ENCODE results near the gene CADPS. TPM values are rescaled to one million over a fixed set of nuclear protein-coding genes. Genes with fewer than 3 reads are reported as not detected.

Gene CADPS
- total and polyA plus RNA-seq, 9 of the 15 experiments (the other 6 are each of a cell fraction or from before 2014, with no cell fraction given) = not detected

GRCh38 chr3:62454916-62455315 lies 420.3 kb downstream of the CADPS start:
- no peak for DNase-seq (ENCODE audit: extremely low read depth in 1 of 4, low spot score in 3 of 4)
- Histone ChIP-seq H2AFZ (ENCODE audit: low read depth, low read length) (no peak overlapping the region), H3K9ac (ENCODE audit: insufficient read depth in 1 of 2, low read depth in 2 of 2, low read length in 2 of 2) (no peak overlapping the region), H3K9me3 (replicated peaks; ENCODE audit: control insufficient read depth, insufficient read depth, low read depth, low read length) (no peaks in the 10 kb centered on the region), H3K27me3 (ENCODE audit: control insufficient read depth in 2 of 2, insufficient read depth in 2 of 2, low read length in 2 of 2) (no peaks in the 10 kb centered on the region), H3K4me2 (ENCODE audit: insufficient read depth, low read length) (no peak overlapping the region), H3K36me3 (ENCODE audit: control insufficient read depth, insufficient read depth, low read length) (no peaks in the 10 kb centered on the region), H3K9me1 (ENCODE audit: control insufficient read depth, insufficient read depth, low read length) (no peaks in the 10 kb centered on the region), H3K4me1 (replicated peaks in 1 of 2; ENCODE audit: control insufficient read depth in 2 of 2, insufficient read depth in 2 of 2, low read length in 2 of 2) (no peaks in the 10 kb centered on the region), H3K79me2 (ENCODE audit: control insufficient read depth, insufficient read depth, low read length) (no peaks in the 10 kb centered on the region), H4K20me1 (replicated peaks; ENCODE audit: control insufficient read depth, insufficient read depth, low read length) (no peaks in the 10 kb centered on the region), H3K4me3 (no peak overlapping the region), H3K27ac (ENCODE audit: extremely low read depth, low read depth, low read length) (no peak overlapping the region)
- no peak for ATAC-seq
- WGBS (ENCODE audit: insufficient coverage, low coverage, missing lambda C conversion rate) = 0% methylated on average over 2 of the region's 4 CpGs
- ChIA-PET CTCF (ENCODE audit: low intra/inter-chr PET ratio) (no interaction called here), POLR2A (no interaction called here)
- intact Hi-C loops (cut with micrococcal nuclease) = no loop called here
- FAIRE-seq = no peak
- in situ Hi-C loops (cut with MboI) = no loop called here
- BruUV-seq (replicated peaks) = no TSS peak
- TF ChIP-seq COPS2 (conservative IDR thresholded peaks at IDR 0.05) = no peak
- TF ChIP-seq NR1H2 (CRISPR knock-in tag; IDR thresholded peaks at IDR 0.05) = no peak
- TF ChIP-seq NR3C1 (CRISPR knock-in tag; IDR thresholded peaks at IDR 0.05) = no peak
- no peak for TF ChIP-seq ZKSCAN3 (CRISPR knock-in tag; IDR thresholded peaks at IDR 0.05)
- no peak for TF ChIP-seq SAFB2 (IDR thresholded peaks at IDR 0.05; ENCODE audit: borderline replicate concordance, low read depth, low read length, severe bottlenecking)
- no peak for TF ChIP-seq ZNF431 (CRISPR knock-in tag; IDR thresholded peaks at IDR 0.05)
- TF ChIP-seq, protein P1, sequence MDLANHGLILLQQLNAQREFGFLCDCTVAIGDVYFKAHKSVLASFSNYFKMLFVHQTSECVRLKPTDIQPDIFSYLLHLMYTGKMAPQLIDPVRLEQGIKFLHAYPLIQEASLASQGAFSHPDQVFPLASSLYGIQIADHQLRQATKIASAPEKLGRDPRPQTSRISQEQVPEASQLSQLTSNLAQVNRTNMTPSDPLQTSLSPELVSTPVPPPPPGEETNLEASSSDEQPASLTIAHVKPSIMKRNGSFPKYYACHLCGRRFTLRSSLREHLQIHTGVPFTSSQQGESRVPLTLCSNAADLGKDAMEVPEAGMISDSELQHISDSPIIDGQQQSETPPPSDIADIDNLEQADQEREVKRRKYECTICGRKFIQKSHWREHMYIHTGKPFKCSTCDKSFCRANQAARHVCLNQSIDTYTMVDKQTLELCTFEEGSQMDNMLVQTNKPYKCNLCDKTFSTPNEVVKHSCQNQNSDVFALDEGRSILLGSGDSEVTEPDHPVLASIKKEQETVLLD (IDR thresholded peaks at IDR 0.05) = no peak
- TF ChIP-seq TAF1 (IDR thresholded peaks at IDR 0.05; ENCODE audit: control insufficient read depth, extremely low read depth, insufficient read depth, low read length, severe bottlenecking) = no peak
- TF ChIP-seq TBL1XR1 (IDR thresholded peaks at IDR 0.05; ENCODE audit: low read length in 2 of 2) = no peak
- TF ChIP-seq ZNF3 (CRISPR knock-in tag; IDR thresholded peaks at IDR 0.05) = no peak
- no peak for TF ChIP-seq BRCA1 (IDR thresholded peaks at IDR 0.05)
- TF ChIP-seq BRCA1 (CRISPR knock-in tag; IDR thresholded peaks at IDR 0.05) = no peak
- TF ChIP-seq ZKSCAN8 (CRISPR knock-in tag; IDR thresholded peaks at IDR 0.05) = no peak
- TF ChIP-seq, protein P2, sequence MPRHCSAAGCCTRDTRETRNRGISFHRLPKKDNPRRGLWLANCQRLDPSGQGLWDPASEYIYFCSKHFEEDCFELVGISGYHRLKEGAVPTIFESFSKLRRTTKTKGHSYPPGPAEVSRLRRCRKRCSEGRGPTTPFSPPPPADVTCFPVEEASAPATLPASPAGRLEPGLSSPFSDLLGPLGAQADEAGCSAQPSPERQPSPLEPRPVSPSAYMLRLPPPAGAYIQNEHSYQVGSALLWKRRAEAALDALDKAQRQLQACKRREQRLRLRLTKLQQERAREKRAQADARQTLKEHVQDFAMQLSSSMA (CRISPR knock-in tag; IDR thresholded peaks at IDR 0.05) = no peak
- no peak for TF ChIP-seq SMARCA5 (IDR thresholded peaks at IDR 0.05)
- TF ChIP-seq ZNF133 (CRISPR knock-in tag; IDR thresholded peaks at IDR 0.05) = no peak

All from K562 (cell line).